Activated CD4-positive, alpha-beta T cell treated with anti-CD3 and anti-CD28 coated beads, Interleukin-2, Interleukin-6, amounts not matched to agents 100 ng/mL and 50 ng/mL, durations not matched to agents 16 hours and 8 hours (primary cell): ENCODE results near the gene GAREM1.
A peak's percentile ranks its signal among the peaks of the same experiment; 100 is the strongest.
"Not testable (repeated sequence)": the region's sequence is repeated elsewhere in the genome, so short reads cannot be mapped to it uniquely, and the experiment has no call there.

Experiments
- DNase-seq: peaks from one replicate; pipeline ENCODE4 v3.0.0-alpha.2; 2020

The GAREM1 gene

DNA sequence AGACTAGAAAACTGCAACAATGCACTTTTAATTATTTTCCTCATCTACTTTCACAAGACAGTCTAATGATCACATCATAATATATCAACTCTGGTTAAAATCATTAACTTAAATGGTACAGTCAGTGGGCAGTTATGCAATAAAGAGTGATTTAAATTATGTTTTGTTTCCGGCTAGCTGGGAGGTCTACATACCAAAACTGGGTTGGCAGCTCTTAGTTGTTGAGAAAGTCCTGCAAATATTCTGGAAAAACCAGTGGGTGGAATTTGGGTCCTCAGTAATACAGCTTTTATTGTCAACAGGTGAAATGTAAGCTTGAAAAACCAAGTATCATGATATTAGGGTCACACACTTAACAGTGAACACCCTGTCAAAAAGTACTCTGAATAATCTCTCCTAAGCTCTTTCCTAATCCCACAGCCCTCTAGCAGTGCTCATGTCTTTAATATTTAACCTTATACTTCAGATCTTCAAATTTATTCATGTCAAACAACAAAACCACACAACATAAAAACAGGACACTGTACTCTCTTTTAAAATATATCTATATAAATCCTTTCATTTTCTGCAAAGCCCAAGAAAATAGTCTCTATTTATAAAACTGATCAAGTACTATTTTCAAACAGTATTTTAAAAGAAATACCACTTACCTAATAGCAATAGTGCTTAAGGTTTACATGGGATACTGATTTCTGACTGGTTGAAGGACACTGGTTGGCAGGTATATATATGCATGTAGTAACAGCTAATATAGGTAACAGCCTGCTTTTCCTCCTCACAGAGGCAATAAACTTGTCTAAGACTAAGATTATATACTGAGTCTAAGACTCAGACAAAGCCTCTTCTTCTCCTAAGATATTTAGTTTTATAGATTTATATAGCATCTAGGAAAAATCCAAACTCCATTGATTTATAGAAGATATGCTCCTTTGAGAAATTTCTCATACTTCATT, 103.8 kb downstream of the GAREM1 start:
- DNase-seq = no peak

DNA sequence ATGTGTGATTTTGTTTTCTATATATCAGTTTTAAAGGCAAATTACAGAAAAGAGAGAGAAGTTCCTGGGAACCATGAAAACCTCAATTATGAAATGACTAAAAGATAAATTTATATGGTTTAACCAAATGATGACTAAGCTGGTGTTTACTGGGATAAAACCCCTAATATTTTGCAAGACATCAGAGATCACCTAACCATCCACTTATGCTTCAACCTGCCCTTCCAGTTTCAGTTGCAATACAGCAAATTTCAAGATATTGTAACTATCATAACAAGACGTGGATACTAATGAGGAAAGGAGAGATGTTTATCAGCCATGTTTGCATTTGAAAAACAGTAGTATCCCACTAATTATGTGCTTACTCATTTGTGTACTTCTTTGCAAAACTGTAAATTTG, 108.2 kb downstream of the GAREM1 start:
- DNase-seq = peak; percentile 8

DNA sequence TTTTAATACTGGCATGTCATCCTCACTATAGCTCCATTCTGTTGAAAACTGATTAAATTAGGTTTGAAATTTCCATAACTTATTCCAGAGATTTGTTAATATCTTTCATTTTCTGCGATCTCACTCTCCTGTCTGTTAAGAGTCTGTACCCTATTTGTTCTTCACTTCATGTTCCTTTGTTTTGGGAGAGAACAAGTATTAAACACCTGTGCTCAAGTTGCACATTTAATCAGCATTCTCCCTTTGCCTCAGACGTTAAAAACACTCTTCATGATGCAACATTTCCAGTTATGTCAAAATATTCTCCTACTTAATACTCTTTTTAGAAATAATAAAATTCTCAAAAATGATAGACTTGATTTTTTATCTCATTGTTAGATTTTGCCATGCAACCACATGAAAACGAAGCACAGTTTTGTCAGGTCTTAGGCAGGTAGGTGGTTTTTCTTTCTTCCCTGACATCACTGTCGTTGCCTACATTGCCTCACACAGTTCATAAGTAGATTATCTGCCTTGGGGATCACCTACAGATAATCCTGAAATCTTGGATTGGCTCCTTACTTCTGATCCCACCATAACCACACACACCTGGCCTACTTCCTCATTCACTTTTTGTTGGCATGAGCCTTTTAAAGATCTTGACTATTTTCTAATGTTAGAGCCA, 109.9 kb downstream of the GAREM1 start:
- peak; percentile 9 for DNase-seq

DNA sequence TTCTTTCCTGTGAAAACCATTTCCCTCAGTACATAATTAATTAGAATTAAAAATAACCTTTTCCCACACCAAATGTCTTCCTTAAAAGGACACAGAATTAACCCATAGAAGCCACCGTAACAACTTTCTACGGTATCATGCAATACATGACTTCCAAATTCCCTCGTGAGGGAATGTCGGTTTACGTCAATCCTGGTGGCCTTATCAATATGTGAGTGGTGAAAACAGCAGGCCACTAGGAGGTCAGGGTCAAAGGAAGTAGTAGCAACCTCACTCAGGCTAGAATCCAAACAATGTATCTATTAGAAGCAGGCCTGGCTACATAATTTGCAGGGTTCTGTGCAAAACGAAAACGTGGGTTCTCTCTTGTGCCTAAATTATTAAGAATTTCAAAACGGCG, 112.2 kb downstream of the GAREM1 start:
- DNase-seq = no peak

DNA sequence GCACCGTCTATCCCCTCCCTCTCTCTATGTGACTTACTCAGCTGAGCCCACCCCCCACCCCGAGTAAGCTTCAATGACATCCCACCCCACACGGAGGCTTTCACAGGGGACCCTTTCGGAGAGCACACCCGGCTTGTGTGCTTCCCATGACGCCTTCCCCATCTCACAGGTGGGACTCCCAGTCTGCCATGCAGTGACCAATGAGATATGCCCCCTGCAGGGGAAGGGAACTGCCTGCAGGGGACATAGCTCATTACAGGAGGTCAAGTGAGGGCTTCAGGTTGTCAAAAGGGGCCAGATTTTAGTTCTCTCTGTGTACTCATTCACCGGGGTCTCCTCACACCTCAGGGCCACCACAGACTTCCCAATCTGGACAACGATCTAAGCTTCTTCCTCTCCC, 112.6 kb downstream of the GAREM1 start:
- no peak for DNase-seq

DNA sequence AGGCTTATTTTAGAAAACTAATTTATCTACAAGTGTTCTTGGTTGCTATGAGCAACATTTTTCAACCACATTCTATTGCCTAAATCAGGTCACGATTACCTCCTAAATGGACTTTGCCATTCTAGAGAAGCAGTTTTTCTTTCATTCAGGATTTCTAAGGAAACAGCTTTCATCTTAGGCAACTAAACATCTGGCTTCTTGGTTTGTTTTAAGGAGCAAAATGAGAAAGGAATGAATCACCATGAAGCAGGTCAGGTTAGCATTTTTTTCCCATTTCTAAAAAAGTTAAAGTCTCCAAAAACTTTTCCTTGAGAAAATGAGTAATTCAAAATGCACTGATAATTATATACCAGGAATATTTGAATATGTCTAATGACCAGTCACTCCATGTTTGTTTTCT, 114.8 kb downstream of the GAREM1 start:
- DNase-seq = no peak

DNA sequence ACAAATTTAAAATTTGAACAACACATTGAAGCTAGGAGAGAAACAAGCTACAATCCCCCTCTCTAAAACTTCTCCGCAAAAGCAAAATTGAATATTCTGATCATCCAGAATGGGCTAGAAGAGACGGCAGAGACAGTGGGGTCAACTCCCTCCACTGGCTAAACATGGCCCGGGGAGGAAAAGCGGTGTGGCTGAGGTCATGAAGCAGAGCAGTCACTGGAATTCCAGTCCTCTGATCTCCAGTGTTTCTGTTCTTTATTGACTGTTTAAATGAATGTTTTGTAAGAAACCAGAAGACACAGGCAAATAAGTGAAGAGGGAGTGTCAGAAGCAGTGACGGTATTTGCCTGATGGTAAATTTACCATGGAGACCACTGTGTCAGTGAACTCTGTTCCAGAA, 116.2 kb downstream of the GAREM1 start:
- DNase-seq = no peak

DNA sequence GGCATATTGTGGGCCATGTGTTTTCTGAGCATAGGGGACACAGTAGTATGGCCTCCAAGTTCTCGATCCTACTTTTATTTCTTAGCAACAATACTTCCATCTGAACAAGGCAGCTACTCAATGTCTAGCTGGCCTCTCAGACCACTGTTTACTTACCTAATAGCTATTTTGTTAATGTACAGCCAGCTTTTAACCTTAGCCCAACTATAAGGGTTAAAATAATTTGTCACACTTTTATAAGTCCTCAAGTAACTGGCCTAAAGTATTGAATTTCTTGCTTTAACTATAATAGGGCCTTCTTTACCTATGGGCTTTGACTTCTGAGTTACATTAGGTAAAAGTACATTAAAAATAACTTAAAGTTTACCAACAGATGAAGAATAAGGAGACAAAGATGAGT, 117.4 kb downstream of the GAREM1 start:
- no peak for DNase-seq

DNA sequence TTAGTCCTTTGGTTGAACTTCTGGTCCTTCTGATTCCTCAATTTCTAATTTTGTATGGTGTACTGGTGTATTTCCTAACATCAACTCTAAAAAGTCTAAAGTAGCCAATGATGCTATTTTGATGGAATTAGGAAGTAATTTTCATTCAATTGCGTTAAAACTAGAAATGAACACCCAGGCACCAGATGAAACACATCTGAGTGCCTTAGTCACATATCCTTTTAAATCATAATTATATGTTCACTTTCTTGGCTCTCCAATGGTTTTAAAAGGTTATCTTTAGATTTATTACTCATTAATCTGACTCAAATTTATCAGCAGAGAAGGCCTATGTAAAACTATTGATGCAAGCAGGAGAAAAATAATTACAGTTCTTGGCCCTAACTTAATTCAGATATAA, 119.7 kb downstream of the GAREM1 start:
- DNase-seq = no peak

DNA sequence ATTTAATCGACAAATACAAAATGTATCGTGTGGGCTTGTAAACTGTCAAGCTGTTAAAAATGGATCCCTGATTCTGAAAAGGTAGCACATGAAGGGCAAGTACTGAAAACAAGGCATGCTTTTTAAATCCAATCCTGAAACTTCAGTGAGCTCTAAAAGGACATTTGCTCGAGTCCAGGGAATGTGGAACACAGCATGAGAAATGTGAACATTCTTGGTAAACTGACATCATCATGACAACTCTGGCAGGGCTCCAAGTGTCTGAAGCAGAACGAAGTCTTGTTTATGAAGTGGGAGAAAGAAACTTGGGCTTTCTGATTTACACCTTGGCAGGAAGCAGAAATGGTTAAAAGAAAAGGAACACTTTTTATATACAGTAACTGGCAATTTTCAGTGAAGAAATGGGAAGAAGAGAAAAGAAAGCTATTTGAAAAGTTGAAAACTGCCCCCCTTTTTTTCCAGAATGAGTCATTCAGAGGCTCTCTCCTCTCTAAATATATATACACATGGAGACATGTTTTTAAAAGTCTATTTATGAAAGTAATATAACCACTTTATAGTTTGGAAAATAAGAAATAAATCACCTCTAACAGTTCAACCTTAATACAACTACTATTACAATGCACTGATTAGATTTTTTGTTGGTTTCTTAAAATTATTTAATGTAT, 120.8 kb downstream of the GAREM1 start:
- DNase-seq = no peak

DNA sequence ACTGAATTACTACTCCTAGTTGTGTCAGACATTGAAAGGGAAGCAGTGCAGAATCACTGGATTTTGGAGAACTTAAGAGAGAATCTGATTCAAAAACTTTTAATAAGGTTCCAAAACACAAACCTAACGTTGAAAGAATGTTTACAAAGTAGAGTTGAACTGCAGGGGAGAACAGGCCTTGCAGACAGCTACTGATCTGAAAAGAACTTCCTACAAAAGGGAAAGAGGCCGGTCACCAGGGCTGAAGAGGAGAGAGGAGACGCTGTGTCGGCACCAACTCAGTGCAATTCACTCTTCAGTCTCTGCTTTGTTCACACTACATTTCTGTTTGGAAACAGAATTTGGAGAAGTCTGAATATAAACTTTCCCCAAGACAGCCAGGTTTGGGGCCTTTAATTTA, 124.0 kb downstream of the GAREM1 start:
- DNase-seq = no peak

DNA sequence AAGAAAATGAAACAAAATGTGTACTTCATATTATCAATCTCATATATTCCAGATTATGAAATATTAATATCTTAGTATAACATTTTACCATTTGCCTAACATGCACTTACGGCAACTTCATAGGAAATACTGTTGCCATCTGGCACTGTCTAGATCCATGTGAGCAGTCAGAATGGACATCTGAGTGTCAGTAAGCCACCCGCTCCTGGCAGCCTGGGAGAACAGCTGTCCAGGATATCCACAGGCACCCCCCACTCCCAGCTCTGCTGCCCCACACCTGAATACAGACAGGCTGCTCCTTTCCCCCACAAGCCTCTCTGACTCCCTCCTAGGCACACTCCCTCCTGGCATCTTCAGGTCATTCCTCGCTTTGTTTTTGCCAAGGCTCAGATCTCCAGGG, 127.0 kb downstream of the GAREM1 start:
- no peak for DNase-seq

DNA sequence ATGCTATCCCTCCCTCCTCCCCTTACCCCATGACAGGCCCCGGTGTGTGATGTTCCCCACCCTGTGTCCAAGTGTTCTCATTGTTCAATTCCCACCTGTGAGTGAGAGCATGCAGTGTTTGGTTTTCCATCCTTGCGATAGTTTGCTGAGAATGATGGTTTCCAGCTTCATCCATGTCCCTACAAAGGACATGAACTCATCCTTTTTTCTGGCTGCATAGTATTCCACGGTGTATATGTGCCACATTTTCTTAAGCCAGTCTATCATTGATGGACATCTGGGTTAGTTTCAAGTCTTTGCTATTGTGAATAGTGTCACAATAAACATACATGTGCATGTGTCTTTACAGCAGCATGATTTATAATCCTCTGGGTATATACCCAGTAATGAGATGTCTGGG, 129.6 kb downstream of the GAREM1 start:
- DNase-seq = not testable (repeated sequence)

DNA sequence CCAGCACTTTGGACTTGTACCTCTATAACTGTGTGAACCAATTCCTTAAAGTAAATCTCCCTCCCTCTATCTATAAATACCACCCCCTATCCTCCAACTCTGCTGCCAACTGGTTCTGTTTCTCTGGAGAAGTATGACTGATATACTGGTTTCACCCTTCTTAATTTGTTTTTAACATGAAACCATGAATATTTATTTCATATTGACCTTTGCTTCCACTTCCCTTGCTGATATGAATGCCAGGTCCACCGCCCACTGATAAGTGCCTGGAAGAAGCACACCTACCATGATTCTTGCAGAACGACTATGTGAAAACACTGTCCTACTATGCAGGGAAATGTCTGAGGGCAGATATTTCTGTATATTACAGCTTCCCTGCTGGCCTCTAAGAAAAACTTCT, 131.6 kb downstream of the GAREM1 start:
- DNase-seq = no peak

DNA sequence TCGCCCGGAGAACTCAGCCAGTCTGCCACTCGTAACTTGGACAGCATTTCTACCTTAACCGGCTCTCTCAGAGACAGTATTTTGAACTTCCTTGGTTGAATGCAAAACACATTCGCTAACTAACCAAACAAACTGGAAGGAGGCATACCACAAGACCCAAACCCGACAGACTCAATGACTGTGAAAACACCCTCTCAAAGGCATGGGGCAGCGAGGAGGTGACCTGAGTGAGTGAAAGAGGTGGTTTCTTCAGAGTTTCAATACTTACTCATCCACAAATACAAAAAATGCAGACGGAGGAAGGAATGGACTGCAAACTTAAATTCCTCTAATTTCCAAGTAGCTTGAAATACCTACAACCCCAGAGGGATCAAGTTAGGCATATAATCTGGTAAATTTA, 132.9 kb downstream of the GAREM1 start:
- DNase-seq = no peak

DNA sequence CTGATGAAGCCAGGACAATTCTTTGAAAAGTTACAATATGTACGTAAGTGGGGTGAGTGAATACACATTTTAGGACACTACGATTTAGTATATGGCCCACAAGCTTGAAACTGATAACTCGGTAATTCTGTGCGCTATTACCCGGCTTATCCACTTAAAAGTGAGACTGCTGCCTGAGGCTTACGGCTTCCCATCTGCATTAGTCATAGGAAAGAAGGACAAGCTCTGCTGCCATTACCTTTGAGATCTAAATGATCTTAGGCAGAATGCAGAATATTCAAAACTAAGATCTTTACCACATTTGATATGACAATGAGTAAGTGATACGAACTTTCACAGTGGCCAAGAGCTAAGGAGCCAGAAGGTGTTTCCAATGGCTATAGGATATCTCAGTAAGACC, 133.3 kb downstream of the GAREM1 start:
- DNase-seq = no peak

DNA sequence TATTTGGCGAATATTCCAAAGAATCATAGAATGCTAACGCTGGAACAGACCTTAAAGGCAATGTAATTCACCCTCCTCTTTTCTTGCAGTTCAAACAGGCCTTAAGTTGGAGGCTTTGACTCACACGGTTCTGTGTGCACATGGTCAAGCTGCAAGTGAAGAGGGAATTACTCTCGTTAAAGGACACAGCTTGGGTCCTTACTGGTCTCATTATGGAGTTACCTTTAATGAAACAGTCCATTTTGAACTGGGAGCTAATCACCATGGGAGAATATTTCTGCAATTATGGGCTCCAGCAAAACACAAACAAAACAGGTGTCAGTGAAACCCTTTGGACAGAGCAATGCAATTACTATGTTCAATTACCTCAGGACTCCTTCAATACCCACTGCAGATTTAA, 135.5 kb downstream of the GAREM1 start:
- no peak for DNase-seq

DNA sequence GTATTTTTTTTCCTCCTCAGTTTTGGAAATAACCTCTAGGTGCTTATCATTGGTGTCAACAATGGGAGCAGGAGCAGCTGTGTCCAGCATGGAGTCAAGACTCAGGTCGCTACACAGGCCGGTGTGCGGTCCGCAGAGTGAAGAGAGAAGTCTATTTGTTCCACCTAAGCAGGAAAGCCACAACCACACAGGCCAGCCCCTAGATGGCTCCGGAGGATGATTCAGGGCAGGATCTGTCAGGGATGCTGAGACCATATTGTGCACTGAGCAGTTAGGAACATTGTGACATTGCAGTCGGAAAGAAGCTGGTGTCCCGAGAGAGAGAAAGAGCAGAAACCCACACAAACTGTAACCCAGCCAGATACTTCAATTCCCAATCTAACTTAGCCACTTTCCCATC, 136.9 kb downstream of the GAREM1 start:
- no peak for DNase-seq

DNA sequence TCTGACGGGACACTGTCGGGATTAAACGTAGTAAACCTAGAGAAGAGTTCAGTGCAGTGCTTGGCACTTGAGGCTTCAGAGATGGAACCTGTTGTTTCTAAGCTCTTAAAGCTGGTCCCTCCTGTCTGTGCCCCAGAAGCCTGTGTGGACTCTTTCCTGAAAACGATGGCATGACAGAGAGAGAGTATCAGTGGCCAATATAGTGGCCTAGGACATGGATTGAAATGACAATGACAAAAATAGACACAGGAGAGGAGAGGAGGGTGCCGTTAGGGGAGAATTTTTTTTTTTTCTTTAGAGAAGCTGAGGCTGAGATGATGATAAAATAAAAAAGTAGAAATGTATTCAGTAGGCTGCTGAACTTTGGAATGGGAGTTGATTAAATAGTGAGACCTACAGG, 138.0 kb downstream of the GAREM1 start:
- DNase-seq = no peak

DNA sequence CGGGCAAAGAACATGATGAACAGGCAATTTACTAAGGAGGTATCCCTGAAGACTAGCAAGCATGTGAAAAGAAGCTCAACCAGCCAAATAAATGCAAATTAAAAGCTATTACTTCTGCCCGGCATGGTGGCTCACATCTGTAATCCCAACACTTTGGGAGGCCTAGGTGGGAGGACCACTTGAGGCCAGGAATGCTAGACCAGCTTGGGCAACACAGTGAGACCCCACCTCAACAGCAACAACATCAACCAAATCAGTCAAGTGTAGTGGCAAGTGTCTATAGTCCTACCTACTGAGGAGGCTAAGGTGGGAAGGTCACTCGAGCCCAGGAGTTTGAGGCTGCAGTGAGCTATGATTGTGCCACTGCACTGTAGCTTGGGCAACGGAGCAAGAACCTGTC, 141.7 kb downstream of the GAREM1 start:
- DNase-seq = no peak

DNA sequence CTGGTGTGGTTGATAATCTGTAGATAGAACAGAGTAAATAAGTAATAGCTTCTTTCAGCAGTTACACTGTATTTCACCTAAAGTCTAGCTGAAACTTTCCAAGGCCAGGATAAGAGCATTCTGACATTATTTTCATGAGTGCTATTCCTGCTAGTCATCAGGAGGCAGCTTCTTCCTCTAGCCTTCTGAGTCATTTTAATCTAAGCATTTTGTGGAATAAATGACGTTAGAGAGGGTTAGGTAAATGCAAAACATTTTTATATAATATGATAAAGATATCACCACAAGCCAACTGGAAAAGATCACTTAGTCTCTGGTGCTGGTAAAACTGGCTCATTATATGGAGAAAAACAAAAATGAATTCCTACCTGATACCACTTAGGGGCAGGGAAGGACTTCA, 142.3 kb downstream of the GAREM1 start:
- DNase-seq = no peak

DNA sequence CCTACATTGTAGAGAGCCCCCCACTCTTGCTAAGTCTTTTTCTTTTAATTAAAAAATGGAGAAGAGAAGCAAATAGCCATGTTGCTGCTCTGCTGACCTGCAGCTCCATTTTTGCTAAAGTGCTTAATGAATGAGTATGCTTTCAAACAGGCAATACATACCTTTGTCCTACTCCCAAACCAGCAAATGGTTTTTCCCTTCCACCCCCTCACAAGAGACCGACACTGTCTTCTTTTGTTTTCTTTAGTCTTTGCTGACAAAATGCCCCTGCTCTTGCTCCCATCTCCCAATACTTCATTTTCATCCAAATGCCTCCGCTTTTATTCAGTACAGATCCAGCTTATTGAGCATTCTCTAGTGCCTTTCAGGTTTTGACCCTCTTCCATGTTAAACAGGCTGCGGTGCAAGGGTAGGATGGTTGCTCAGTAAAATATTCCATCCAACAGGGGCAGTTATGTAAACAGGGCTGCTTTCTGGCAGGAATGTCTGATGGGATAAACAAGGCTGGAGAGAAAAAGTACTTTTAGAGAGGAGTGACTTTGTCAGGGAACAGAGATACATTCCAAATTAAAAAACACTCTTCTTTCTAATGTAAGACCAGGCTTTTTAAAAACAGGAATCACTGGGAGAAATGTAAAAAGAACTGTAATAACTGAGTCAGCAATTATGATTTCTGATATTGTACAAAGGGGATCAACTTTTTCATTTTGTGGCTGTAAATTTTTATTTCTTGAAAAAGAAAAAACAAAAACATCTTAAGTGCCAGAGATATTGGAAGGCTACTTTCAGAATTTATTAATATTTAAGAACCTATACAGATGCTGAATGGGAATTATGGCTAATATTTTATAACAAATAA, 144.0 kb downstream of the GAREM1 start:
- DNase-seq = no peak

DNA sequence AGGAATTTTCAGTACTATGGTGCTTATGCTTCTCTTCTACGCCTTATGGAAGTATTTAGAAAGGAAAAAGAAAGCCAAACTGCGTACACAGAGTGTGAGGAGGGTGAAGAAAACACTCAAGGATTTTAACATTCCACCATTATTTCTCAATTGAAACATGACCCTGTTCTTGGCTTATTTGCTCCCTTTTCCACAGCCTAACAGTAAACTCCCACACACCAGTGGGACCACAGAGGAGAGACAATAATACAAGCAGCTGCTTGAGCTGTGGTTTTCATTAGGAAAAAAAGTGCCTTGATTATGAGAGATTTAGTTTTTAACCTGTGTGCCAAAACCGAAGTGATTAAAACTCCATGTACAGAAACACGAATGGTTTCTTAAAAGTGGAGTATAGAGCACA, 146.5 kb downstream of the GAREM1 start:
- DNase-seq = no peak
